NOMO-1 treated with dmso at 0.1 percent for 144 hours (cell line): Measurements from ENCODE around the gene CCDC88C.

Experiments
- DNase-seq: peaks from one replicate; lab custom pipeline; 2025; ENCODE audit not compliant: unreplicated experiment; lab: John Stamatoyannopoulos, UW

Gene CCDC88C

GRCh38 chr14:91397965-91398591 lies 19.5 kb downstream of the CCDC88C start:
- DNase-seq = no peak

DNA sequence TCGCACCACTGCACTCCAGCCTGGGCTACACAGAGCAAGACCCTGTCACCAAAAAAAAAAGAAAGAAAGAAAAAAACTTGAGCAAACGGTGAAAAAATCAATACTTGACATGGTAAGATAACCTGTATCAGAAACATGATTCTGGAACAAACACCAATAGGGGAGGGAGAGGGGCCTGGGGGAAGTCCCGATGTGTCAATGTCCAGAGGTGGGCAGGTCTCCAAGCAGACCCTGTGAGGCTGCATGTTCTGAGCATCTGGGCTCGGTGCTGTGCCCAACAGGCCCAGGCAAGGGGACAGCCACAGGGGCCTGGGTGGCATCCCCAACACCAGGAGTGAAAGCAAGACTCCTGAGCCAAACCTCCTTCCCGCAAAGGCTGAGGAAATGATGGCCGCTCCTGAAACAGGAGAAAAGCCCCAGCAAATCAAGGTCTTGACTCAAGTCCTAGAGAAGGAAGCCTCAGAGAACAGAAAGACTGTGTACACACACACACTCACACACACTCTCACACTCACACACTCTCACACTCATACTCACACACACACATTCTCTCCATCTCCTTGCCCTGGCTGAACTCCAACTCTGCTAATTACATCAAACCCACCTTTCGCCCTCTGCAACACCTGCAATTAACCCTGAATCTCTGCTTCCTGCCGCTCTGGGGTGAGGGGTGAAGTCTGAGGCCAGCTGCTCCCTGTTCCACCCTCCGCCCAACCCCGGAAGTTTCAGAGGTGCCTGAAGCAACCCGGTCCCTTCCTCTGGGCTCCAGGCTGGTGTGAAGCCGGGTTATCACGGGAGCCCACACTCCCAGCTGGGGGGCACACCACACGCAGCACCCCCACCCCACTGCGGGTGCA lies 20.4 kb downstream of the CCDC88C start:
- DNase-seq = peak; percentile 31

DNA sequence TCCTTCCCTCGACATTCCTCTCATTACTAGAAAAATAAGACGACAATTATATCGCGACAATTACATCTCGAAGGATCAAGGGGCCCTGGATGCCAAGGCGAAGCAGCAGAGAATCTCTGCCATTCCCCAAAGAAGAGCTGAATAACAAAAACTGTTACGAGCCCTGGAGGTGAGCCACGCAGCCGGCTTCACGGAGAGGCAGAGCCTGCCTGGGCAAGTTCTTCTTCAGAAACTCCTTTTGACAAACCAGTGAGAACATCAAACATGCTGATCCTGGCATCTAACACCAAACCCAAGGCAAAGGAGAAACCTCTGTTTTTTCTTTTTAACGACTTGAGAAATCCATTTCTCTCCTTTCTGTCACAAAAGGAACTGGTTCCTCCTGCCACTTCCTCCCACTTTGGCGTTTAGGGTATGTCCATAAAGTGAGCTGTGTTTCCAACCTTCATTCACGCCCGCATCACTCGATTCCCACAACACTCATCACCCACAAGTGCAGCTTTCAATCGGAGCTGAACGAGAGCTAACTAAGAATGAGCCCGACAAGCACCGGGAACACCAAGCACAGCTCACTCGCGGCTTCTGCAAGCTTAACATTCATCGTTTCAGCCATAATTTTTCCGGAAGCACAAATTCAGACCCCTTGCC lies 21.5 kb downstream of the CCDC88C start:
- DNase-seq = no peak

- no peak for DNase-seq
These were observed 22.2 kb downstream of the CCDC88C start for GRCh38 chr14:91395466-91395865.

DNA sequence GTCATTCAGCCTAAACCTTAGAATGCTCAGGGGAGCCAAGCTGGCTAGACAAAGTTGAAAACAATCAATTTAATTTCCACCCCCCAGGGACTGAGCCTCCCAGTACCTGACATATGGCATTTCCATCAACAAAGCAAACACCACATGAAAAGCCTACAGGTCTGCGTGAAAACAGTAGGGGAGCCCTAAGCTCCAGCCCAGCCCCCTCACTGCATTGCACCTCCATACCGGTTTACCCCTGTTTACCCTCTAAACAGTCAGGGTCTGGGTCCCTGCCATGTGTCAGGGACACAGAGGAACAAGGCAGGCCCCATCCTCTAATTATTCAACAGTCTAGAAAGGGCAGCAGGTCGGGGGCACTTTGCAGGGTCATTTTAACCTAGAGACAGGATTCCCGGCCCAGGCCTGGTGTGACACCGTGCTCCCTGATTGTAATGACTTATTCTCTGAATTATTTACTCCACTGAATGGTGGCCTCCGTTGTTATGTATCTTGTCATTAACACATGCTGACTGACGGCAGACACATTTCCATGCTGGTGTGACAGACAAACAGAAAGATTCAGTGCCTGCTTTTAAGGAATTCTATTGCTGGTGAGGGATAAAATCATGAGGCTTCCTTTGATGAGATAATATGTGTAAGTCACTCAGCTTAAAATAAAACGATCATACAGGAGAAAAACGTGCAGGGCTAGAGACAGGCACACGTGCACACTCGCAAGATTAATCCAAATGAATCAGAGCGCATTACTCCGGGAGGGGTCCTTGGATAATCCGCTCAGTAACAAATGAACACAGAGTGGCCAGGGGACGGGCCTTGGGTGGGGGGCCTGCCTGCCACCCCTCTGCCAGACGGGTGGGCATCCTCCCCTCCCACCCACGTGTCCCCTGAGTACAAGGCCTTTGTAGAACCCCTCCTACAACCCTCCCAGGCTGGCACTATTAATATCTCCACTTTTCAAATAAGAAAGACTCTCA lies 23.2 kb downstream of the CCDC88C start:
- DNase-seq = no peak

DNA sequence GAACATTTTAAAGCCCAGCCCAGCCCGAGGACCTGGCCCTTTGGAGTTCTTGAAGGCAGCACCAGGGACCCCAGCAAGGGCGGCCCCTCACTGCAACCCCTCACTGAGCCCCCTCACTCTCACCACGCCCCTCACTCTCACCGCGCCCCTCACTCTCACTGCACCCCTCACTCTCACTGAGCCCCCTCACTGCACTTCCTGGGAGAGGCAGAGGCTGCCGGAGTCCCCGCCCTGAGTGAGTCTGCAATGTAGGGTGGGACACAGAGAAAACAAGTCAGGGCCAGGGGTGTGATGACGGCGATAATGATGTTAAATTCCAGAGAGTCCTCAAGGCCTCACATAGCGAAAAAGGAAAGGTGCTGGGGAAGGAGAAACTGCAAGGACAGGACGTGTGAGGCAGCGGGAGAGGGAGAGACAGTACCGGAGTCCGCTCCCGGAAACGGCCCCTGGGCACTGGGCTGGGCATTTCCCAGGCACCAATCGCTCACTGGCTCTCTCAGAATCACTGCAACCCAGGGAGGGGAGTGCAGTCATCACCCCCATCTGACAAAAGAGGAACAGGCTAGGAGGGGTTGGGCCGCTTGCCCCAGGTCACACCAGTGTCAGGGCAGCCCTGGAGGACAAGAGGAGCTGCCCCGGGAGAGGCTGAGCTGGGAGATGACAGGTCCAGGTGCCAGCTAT lies 24.9 kb downstream of the CCDC88C start:
- no peak for DNase-seq

GRCh38 chr14:91390165-91390778 lies 27.3 kb downstream of the CCDC88C start:
- no peak for DNase-seq

DNA sequence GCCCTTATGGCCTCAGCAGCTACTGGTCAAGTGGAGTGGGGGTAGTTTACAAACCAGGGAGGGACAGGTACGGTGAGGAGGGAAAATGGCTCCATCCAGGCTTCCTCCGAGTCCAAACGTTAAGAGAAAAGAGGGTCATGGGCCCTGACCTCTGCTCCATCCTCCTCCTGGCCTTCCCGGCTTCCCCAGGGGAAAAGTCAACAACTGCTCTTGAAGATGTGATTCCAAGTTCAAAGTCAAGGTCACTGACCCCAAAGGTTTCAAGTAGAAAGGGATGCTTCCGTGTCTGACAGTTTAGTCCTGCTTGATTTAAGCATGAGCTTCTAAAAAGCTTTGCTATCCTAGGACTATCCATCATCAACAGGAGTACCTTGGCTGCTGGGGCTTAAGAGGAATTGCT lies 28.5 kb downstream of the CCDC88C start:
- no peak for DNase-seq

DNA sequence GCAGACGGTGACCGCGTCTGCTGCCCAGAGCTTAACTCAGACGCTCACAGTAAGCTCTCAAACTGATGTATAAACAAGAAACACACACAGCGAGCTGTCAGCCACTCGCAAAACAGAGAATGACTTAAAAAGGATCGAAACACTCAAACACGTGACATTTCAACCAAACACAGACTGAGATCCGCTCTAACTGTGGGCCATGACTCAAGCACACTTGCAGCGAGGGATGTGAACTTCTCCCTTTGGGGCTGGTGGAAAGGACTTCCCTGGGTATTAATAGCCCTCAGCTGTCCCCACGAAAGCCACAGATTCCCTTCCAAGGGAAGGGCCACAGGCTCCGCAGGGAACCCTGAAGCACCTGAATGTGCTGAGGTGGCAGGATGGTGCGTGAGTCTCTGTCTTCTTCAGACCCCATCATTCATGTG lies 29.1 kb downstream of the CCDC88C start:
- DNase-seq = peak; percentile 64

DNA sequence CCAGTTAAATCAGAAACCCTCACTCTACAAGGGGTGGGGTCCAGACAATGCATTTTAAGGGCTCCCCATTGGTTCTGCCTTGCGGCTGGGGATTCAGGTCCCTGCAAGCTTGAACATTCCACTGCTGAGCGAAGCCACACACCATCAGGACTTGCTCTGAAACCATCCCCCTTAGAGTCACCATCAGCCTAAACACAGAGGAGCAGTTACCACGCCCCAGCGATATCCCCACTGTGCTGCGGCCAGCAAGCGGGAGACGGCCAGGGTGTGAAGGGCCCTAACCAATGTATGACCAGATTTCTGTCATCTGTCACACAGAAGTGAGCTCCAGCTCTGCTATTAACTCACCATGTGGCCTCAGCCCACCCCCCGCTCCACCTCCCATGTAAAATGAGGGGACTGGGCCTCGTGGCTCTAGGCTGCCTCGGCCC lies 29.7 kb downstream of the CCDC88C start:
- no peak for DNase-seq

GRCh38 chr14:91387169-91387835 lies 30.3 kb downstream of the CCDC88C start:
- DNase-seq = no peak

DNA sequence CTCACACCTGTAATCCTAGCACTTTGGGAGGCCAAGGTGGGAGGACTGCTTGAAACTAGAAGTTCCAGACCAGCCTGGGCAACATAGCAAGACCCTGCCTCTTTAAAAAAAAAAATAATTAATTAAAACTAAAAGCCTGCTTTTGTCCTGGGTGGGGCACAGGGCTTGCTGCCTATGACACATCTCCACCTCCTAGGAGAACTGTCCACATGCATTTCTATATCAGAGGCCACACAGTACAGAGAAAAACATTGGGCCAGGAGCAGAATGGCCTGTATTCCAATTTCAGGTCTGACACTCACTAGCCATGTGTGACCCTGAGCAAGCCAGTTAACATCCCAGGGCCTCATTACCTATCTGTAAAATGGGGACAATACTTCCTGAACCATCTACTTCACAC lies 31.9 kb downstream of the CCDC88C start:
- no peak for DNase-seq

DNA sequence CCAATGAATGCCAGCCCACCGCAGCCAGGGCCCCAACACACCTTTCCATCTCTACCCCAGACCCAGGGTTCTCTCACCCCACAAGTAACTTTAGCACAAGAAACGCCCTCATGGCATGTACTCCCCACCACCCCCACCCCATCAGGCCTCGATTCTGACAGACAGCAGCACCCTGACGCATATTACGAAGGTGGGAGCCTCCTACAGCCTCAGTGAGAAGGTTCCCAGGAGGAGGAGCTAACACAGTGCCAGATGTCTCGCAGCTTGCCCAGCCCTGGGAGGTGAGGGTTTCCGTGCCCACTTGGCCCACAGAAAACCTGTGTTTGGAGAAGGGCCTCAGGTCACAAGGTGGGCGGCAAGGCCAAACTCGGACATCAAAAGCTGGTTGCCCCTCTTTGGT lies 32.4 kb downstream of the CCDC88C start:
- no peak for DNase-seq

DNA sequence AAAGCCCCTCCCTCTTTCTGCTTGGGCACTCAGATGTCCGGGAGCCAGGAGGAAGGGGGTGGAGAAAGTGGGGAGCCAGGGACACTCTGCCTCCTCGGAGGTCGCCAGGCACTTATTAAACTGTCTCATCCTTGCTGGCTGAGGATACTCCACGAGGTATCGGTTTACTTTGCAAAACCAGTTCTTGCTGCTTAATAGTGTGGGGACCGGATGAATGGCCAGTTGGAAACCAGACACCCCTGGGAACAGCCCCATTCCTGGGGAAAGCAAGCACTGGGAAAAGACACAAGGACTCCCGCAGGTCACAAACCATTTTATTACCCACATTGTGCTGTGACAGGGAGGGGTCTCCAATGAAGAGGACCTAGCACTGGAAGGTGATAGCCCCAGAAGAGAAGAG lies 34.2 kb downstream of the CCDC88C start:
- DNase-seq = no peak

DNA sequence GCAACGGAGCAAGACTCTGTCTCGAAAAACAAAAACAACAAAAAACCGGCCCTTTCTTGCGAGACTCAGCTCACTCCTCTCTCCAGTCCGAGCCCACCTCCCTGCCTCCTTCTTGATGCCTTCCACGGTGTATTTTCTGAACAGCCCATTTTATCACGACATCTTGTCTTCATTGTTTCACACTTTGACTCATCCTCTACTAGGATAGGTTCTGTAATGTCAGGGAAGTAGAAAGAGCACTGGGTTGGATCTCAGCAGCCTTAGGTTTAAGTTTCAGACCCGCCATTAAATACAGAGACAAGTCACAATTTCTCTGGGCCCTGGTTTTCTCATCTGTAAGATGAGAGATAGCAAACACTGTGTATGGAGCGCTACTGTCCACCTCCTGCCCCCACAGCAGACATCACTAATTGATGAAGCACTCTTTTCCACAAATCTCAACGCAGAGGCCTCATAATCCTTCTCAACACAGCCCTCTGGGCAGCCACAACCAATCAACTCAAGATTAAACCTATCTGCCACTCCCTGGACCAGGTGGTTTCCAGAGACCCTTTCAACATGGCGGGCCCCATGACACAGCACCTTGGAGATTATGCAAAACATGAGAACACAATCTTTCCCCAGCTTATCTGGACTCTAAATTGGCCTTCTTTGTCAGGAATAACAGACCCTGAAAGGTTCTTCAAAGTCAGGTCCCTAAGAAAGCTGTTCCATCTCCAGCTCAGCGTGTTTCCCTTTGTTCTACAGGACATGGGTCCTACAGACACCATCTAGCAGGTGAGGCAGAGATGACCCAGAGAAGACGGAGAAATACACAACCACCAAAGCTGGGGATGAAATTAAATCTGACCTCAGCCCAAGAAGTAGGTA lies 35.6 kb downstream of the CCDC88C start:
- no peak for DNase-seq

DNA sequence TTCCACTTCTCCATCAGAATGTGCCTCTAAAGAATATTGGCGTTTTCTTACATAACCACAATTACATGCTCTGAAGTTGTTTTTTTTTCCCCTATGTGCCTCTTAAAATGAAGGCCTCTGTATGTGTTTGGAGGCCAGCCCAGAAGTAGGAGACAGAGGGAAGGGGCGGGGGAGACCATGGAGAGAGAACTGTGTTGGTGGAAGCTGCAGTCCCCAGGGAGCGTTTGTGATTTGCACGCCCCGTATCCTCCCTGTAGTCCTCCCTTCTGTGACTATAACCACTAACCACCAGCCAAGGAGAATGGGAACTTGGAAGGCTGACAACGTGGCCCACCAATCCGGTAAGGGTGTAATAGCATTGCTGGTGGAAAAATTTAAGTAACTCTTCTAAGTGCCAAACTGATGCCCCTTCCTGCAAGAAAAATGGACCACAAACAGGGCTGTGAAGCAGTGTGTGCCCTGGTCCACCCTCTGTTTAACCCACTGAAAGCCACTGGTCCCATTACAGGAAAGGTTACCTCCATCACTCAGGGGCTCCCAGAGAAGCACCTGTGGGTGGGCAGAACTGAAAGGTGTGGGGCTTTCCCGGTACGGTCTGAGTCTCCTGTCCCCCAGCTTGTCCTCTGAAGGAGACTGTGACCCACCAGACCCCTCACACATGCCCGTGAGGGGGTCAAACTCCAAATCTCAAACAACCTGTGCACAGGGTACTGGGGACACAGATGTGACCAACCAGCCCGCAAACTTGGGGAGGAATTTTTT lies 36.8 kb downstream of the CCDC88C start:
- DNase-seq = no peak

DNA sequence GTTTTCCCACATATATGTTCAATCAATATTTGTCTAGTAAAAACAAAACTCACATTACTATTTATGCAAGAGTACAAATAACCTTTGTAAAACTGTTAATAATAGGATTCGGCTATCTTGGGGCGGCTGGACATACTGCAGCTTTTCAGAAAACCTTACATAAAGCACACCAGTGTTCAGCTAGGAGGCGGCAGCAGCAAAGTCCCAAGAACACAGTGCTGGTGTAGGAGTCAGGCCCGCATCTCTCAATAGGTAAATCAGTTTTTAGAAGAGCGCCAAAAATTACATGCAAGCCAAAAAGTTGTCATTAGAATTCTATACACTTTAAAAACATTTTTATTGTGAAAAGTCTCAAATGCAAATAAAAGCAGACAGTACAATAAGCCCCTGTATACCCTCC lies 37.5 kb downstream of the CCDC88C start:
- DNase-seq = no peak

- DNase-seq = no peak
These were observed 38.1 kb downstream of the CCDC88C start for GRCh38 chr14:91379579-91379932.
